IPS DF 6.9 (cell line): ENCODE results near the gene SLC25A25.
"Not testable (repeated sequence)": the region's sequence is repeated elsewhere in the genome, so short reads cannot be mapped to it uniquely, and the experiment has no call there.

Experiments used
- DNase-seq: peaks from one replicate; pipeline ENCODE4 v3.0.0-alpha.2; 2013; ENCODE audit warnings: low read depth, low spot score
- H3K27ac ChIP-seq: one replicate; pipeline ENCODE4 v1.5.1; 2013; ENCODE audit warnings: low read length, control low read depth
- H3K27me3 ChIP-seq: 2 replicates; pipeline ENCODE4 v1.6.1; 2013; ENCODE audit warnings: mild to moderate bottlenecking, low read length; ENCODE audit not compliant: control insufficient read depth, insufficient read depth
- H3K36me3 ChIP-seq: 2 replicates; pipeline ENCODE4 v1.6.1; 2013; ENCODE audit warnings: low read length; ENCODE audit not compliant: control insufficient read depth, insufficient read depth
- H3K4me1 ChIP-seq: 2 replicates; pipeline ENCODE4 v1.6.1; 2013; ENCODE audit warnings: low read length; ENCODE audit not compliant: control insufficient read depth, insufficient read depth
- H3K4me3 ChIP-seq: 2 replicates; pipeline ENCODE4 v1.5.1; 2013; ENCODE audit warnings: mild to moderate bottlenecking, low read length
- H3K9me3 ChIP-seq: 2 replicates; pipeline ENCODE4 v1.6.1; 2013; ENCODE audit warnings: low read length, inconsistent platforms; ENCODE audit not compliant: control insufficient read depth, insufficient read depth
- WGBS: extraction: QIAGEN DNeasy Blood & Tissue Kit; methylation state at CpG from one replicate; pipeline ENCODE4 v1.1.7; 2013; ENCODE audit warnings: mixed read lengths, missing lambda C conversion rate; ENCODE audit not compliant: insufficient read length, insufficient coverage; 5-methylcytosine and 5-hydroxymethylcytosine counted together

SLC25A25 gene

DNA sequence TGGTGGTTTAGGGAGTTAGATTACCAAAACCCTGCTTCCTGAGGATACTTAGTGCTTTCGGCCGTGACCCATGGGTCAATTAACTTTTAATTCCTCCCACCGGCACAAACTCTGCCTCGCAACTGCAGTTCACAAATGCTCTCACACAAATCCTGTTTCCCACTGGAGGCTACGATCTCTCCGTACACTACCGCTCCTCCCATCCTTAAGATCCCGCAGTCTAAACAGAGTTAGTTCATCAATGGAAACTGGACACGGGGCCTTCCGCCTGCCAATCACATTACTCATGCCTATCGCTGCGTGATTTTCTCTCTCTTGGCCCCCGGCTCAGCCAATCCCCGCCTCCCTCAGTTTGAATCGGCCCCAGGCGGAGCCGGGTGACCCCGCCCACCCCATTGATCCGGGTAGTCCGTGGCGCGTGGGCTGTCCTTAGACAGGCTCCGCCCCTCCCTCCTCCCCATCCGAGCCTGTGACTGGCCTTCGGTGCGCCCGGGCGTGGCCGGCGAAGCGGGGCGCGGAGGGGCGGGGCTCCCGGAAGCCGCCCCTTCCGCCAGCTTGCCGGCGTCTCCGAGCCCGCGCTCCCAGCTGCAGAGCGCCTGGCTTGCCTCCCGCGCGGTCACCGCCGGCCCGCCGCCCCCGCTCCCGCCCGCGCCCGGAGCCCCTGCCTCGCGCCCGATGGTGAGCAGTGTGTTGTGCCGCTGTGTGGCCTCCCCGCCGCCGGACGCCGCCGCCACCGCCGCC, at the start of gene SLC25A25:
TSS of gene SLC25A25 (plus strand) at position 588 of the 741 bp plus-strand sequence. CDS start at position 676, 88 bp downstream.
- peak within 1 kb of the TSS; percentile 64 for H3K4me3 ChIP-seq
- no CpG with 5 or more reads among the region's 67 CpGs for WGBS
- DNase-seq = peak; percentile 98
- no peak within 1 kb of the TSS for H3K27ac ChIP-seq
- no peaks in the 10 kb centered on the region for H3K36me3 ChIP-seq
- H3K9me3 ChIP-seq = no peaks in the 10 kb centered on the region
- H3K27me3 ChIP-seq = no peaks in the 10 kb centered on the region
- H3K4me1 ChIP-seq = peaks cover 8% of the 10 kb centered on the region

DNA sequence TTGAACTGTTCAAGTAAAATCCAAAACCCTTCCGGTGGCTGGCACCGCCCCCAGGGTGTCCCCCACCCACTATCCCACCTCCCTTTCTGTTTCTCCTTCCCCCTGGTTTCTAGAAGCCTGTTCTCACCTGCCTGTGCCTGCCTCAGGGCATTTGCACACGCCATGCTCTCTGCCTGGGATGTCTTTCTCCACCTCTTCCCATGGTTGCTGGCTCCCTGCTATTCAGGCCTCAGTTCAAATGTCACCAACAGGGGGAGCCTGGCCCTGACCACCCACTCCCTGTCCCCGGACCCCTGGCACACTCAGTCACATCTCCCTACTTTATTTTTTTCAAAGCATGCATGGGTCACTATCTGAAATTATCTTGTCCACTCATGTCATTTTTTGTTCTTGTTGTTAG, 47.3 kb upstream of the SLC25A25 start:
- WGBS = no CpG with 5 or more reads among the region's 4 CpGs
- no peaks in the 10 kb centered on the region for H3K9me3 ChIP-seq
- no peaks in the 10 kb centered on the region for H3K36me3 ChIP-seq
- DNase-seq = no peak
- H3K27me3 ChIP-seq = no peaks in the 10 kb centered on the region
- no peak overlapping the region for H3K4me3 ChIP-seq
- no peaks in the 10 kb centered on the region for H3K4me1 ChIP-seq
- H3K27ac ChIP-seq = no peak overlapping the region

DNA sequence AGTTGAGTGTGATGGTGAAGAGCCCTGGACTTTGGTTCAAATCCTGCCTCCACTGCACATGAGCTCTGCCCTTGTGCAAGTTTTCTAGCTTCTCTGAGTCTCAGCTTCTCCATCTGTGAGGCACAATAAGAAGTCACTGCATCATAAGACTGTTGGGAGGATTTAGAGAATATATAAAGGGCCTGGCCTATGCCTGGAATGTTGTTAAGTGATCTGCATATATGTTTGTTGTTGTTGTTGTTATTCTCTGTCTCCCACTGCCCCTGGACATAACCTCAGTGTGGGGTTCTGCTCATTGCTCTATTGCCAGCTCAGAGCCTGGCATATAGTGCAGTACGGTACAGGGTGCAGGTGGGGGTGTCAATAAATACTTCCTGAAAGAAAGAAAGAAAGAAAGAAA, 46.9 kb upstream of the SLC25A25 start:
- H3K4me3 ChIP-seq = no peak overlapping the region
- no peaks in the 10 kb centered on the region for H3K9me3 ChIP-seq
- no CpG with 5 or more reads among the region's 1 CpG for WGBS
- no peak for DNase-seq
- H3K27ac ChIP-seq = no peak overlapping the region
- H3K4me1 ChIP-seq = no peaks in the 10 kb centered on the region
- no peaks in the 10 kb centered on the region for H3K27me3 ChIP-seq
- no peaks in the 10 kb centered on the region for H3K36me3 ChIP-seq

DNA sequence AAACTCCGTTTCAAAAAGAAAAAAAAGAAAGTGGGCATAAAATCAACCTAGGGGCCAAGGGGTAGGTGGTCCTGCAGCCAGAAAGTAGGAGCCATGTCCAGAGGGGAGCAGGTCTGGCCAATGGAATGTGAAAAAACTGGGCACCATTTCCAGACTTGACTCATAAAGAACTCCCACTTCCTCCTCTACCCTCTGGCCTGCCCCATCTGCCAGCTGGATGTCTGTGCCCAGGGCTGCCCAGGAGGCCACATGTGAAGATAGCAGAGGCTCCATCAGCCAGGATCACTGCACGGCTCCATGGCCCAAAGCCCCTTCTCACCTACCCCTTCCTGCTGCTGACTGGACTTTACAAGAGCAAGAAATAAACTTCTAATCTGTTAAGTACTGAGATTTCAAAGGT, 45.1 kb upstream of the SLC25A25 start:
- no peaks in the 10 kb centered on the region for H3K27me3 ChIP-seq
- WGBS = no CpG with 5 or more reads among the region's 2 CpGs
- DNase-seq = no peak
- no peak overlapping the region for H3K27ac ChIP-seq
- H3K4me1 ChIP-seq = no peaks in the 10 kb centered on the region
- H3K9me3 ChIP-seq = no peaks in the 10 kb centered on the region
- H3K4me3 ChIP-seq = no peak overlapping the region
- H3K36me3 ChIP-seq = no peaks in the 10 kb centered on the region

DNA sequence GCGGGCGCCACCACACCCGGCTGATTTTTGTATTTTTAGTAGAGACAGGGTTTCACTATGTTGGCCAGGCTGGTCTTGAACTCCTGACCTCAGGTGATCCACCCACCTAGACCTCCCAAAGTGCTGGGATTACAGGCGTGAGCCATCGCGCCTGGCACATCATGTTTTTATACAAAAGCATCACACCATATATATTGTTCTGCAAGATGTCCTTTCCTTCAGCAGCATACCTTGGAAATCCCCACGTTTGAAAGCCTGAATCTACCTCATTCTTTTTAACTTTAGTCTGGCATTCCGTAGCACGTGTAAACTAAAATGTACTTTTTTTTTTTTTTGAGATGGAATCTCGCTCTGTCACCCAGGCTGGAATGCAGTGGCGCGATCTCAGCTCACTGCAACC, 44.4 kb upstream of the SLC25A25 start:
- WGBS = no CpG with 5 or more reads among the region's 12 CpGs
- H3K27ac ChIP-seq, H3K36me3 ChIP-seq, DNase-seq, H3K4me1 ChIP-seq, H3K9me3 ChIP-seq, H3K27me3 ChIP-seq, H3K4me3 ChIP-seq: not testable (repeated sequence)

DNA sequence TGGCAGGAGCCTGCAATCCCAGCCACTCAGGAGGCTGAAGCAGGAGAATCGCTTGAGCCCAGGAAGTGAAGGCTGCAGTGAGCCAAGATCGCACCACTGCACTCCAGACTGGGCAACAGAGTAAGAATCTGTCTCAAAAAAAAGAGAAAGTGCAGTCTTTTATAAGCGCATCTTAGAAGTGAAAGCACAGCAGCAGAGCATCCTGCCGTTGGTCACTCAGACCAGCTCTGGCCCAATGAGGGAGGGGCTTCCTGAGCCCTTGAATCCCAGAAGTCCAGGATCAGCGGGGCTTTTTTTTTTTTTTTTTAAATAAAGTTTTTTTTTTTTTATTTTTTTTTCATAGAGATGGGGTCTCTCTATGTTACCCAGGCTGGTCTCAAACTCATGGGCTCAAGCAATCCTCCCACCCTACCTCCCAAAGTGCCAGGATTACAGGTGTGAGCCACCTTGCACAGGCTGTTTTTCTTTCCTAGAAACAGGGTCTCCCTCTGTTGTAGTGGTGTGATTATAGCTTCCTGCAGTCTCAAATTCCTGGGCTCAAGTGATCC, 43.2 kb upstream of the SLC25A25 start:
- WGBS = no CpG with 5 or more reads among the region's 5 CpGs
- Histone ChIP-seq H3K27ac (no peak overlapping the region), H3K9me3 (no peaks in the 10 kb centered on the region)

DNA sequence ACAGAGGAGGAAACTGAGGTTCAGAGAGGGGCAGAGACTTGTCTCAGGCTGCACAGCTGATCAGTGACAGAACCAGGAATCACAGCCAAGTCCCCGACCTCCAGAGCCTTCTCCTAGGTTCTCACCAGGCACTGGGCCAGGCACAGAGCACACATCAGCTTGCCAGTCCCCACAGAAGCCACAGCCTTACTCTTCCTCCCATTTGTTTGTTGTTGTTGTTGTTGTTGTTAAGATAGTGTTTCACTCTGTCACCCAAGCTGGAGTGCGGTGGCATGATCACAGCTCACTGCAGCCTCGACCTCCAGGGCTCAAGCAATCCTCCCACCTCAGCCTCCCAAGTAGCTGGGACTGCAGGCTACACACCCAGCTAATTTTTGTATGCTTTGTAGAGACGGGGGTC, 42.3 kb upstream of the SLC25A25 start:
- no peak overlapping the region for H3K27ac ChIP-seq
- H3K4me1 ChIP-seq = no peaks in the 10 kb centered on the region
- H3K27me3 ChIP-seq = no peaks in the 10 kb centered on the region
- no peak overlapping the region for H3K4me3 ChIP-seq
- WGBS = no CpG with 5 or more reads among the region's 4 CpGs
- no peaks in the 10 kb centered on the region for H3K9me3 ChIP-seq
- H3K36me3 ChIP-seq = no peaks in the 10 kb centered on the region
- DNase-seq = no peak

More for the DNA sequence above, 43.2 kb upstream of the SLC25A25 start:
- Histone ChIP-seq H3K36me3 (no peaks in the 10 kb centered on the region), H3K27me3 (no peaks in the 10 kb centered on the region), H3K4me3 (no peak overlapping the region), H3K4me1 (no peaks in the 10 kb centered on the region)
- DNase-seq = no peak

DNA sequence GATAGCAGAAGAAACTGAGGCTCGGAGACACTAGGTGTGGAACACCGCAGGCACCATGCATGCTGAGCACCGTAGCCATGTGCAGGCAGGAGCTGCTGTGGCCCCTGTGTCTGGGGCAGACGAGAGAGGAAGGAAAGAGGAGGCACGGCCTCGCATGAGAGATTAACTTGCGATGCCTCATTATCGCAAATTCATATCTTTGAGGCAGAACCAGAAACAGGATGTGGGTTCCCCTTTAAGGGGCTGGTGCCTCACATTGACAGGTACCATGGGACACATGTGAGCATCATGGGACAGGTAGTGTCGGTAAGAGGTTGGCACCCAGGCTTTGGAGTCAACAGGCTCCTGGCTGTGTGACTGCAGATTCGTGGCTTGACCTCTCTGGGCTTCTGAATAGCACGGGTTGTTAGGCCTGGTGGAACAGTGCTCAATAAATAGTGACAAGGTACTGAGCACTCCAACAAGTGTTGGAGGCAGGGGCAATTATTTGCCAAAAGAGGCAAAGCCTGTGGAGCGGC, 41.7 kb upstream of the SLC25A25 start:
- no peak overlapping the region for H3K4me3 ChIP-seq
- no peak overlapping the region for H3K27ac ChIP-seq
- H3K4me1 ChIP-seq = no peaks in the 10 kb centered on the region
- H3K27me3 ChIP-seq = no peaks in the 10 kb centered on the region
- H3K36me3 ChIP-seq = no peaks in the 10 kb centered on the region
- WGBS = no CpG with 5 or more reads among the region's 12 CpGs
- DNase-seq = no peak
- H3K9me3 ChIP-seq = no peaks in the 10 kb centered on the region

DNA sequence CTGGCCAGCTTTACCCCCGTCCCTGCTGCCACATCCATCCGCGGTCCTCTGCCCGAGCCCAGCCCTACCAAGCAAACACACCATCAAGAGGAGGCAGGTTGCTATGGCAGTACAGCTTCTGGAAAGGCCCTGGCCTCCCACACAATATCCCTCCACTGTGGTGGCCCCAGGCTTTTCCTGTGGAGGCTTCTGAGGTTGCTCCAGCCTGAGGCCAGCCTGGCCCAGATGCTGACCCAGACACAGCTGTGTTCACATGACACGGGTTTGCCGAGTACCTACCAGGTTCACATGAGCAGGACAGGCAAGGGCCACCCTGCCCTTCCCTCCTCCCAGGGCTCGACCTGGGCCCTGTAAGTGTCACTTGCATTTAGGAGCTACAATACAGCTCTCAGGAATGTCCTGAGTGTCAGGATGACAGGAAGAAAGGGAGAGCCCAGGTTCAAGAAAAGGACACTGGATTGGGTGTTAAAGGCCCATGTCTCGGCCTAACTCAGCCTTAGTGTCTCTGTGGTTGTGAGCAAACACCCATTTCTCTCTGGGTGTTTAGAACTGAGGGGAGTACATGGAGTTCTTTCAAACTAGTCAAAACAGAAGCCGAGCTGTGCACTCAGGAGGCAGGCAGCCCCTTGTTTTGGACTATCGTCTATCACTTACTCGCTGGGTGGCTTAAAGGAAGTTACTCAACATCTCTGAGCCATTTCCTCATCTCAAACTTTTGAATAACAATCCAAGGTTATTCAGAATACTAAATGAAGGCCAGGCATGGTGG, 41.1 kb upstream of the SLC25A25 start:
- no peak for DNase-seq
- Histone ChIP-seq H3K27ac (no peak overlapping the region), H3K4me3 (no peak overlapping the region)

DNA sequence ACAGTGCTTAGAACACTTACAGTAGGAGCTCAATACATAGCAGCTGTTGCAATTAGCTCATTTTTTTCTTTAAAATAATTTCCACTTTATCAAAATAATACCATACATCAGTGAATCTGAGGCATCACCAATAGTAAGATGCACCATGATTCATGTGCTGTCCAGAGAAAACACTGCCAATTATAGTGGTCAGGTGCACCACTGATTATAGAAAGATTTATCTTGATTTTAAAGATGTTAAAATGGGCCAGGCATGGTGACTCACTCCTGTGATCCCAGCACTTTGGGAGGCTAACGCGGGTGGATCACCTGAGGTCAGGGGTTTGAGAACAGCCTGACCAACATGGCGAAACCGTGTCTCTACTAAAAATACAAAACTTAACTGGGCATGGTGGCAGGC, 40.3 kb upstream of the SLC25A25 start:
- Histone ChIP-seq H3K27me3 (no peaks in the 10 kb centered on the region), H3K4me3 (no peak overlapping the region), H3K9me3 (no peaks in the 10 kb centered on the region), H3K27ac (no peak overlapping the region), H3K4me1 (no peaks in the 10 kb centered on the region), H3K36me3 (no peaks in the 10 kb centered on the region)
- no CpG with 5 or more reads among the region's 4 CpGs for WGBS
- no peak for DNase-seq

More for the DNA sequence above, 41.1 kb upstream of the SLC25A25 start:
- no CpG with 5 or more reads among the region's 11 CpGs for WGBS
- Histone ChIP-seq H3K36me3 (no peaks in the 10 kb centered on the region), H3K4me1 (no peaks in the 10 kb centered on the region), H3K9me3 (no peaks in the 10 kb centered on the region), H3K27me3 (no peaks in the 10 kb centered on the region)
